ENCODE data around the gene GLIS2.
"Not testable (repeated sequence)": the region's sequence is repeated elsewhere in the genome, so short reads cannot be mapped to it uniquely, and the experiment has no call there.

Gene GLIS2

GRCh38 chr16:4321286-4322120 is 5.6 kb downstream of the GLIS2 start:
- no peak for DNase-seq

- no peak for DNase-seq
Measured at GRCh38 chr16:4322121-4323052, 6.5 kb downstream of the GLIS2 start.

- DNase-seq, result no peak
Measured at GRCh38 chr16:4323071-4323844, 7.4 kb downstream of the GLIS2 start.

GRCh38 chr16:4323845-4324488 is 8.1 kb downstream of the GLIS2 start:
- no peak for DNase-seq

DNA sequence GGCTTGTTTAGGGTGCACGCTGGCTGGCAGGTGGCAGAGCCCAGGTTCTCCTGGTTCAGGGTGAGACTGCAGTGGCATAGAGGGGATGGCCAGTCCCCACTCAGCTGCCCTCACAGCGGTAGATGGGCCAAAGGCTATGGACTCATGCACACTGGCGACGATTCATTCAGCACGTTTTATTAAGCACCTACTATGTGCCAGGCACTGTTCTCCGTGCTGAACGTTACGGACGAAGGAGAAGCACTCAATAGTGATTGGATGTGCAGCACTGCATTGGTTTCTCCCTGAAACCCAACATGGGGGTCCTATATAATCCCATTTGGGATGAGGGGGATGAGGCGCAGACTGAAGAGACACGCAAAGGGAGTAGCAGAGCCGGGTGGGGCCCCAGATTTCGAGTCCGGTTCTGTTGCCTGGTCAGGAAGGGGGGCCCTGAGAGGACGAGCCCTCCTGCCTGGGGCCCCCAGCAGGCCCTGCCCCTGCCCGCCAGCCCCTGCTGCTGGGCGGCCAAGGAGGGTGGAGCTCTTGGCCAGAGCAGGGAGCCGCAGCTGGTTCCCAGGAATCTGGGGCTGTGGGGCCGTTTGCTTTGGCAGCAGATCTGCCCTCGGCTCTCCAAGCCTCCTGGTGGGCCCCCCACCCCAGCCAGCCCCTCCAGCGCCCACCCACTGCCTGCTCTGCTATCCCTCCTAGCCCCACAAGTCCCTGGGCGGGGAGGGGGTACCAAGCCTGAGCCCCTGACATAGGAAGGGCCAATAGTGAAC is 8.8 kb downstream of the GLIS2 start:
- DNase-seq, result no peak

- DNase-seq, result peak in 1 of 2 experiments; percentile 11
Measured at GRCh38 chr16:4325253-4325758, 9.4 kb downstream of the GLIS2 start.

DNA sequence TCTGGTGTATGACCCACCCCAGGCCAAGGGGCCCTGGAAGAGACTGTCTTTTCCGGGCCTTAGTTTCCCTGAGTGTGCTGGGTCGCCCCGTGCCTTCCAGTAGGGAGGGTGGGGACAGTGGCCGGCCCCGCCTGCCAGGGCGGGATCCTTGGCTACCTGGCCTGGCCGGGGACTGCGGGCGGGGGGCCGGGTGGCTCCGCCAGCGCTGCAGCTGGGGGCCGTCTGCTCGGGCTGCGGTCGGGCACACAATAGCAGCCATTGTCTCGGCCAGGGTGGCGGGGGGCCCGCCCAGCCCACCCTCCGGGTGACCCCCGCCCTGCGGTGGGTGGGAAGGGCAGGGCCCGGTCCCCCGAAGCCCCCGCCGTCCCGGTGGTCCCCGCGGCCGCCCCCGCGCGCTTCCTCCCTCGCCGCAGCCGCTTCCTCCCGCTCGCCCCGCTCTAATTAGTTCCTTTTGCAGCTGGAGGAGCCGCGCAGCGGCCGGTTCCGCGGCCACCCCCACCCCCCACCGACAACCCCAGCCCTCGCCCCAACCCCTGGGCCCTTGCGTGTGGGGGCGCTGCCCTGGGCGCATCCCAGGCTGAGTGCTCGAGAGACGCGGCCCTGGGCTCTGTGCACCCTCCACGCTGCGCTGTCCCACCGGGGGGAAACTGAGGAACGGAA is 11.6 kb downstream of the GLIS2 start:
- no peak for DNase-seq

GRCh38 chr16:4328046-4328781 is 12.3 kb downstream of the GLIS2 start:
- DNase-seq, result peak; percentile 48 to 66

- no peak for DNase-seq
Measured at GRCh38 chr16:4328782-4329775, 13.2 kb downstream of the GLIS2 start.

- DNase-seq, result peak; percentile 57 to 62
Measured at GRCh38 chr16:4330277-4330874, 14.5 kb downstream of the GLIS2 start.

GRCh38 chr16:4332083-4332482 is 16.2 kb downstream of the GLIS2 start:
- no peak for DNase-seq

DNA sequence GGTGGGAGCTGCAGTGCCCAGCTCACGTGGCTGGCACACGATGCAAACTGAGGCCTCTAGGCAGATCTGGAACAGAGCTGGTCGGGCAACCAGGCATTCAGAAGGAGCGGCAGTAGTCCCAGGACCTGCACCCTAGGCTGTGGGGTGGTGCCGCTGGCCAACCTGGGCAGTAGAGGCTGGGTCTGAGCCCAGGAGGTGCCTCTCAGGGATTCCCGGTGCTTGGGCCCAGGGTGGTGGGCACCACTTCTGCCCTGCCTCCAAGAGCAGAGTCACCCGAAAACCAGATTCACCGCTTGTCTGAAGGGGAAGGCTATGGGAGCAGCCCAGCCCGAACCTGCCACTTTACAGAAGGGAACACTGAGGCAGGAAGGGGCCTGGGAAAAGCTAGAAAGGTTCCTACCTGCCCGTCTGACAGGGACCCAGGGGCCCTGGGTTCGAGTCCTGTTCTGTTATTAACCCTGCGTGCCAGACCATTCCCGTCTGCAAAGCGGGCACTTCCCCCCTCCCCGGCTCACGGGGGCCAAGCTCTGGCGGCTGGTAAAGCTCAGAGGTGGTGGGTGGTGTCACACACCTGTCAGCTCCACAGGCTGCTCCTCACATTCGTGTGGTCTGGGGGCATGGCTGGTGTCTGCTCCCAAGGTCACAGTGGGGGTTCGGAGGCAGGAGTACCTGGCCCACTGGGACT is 16.9 kb downstream of the GLIS2 start:
- DNase-seq, result no peak

DNA sequence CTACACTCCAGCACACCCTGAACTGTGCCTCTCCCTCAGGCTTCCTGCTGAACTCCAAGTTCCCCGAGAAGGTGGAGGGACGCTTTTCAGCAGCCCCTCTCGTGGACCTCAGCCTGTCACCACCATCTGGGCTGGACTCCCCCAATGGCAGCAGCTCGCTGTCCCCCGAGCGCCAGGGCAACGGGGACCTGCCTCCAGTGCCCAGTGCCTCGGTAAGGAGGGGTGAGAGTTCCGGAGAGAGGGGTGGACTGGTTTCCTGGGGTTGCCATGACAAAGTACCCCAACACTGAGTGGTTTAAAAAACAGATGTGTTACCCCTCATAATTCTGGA is 17.4 kb downstream of the GLIS2 start:
- no peak for DNase-seq

DNA sequence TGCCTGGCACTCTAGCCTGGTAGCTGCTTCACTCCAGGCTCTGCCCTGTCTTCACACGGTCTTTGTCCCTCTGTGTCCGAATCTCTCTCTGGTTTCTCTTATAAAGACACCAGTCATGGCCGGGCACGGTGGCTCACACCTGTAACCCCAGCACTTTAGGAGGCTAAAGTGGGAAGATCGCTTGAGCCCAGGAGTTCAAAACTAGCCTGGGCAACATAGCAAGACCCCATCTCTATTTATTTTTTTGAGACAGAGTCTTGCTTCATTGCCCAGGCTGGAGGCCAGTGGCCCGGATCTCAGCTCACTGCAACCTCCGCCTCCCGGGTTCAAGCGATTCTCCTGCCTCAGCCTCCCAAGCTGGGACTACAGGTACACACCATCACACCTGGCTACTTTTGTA is 17.8 kb downstream of the GLIS2 start:
- not testable (repeated sequence) for DNase-seq

DNA sequence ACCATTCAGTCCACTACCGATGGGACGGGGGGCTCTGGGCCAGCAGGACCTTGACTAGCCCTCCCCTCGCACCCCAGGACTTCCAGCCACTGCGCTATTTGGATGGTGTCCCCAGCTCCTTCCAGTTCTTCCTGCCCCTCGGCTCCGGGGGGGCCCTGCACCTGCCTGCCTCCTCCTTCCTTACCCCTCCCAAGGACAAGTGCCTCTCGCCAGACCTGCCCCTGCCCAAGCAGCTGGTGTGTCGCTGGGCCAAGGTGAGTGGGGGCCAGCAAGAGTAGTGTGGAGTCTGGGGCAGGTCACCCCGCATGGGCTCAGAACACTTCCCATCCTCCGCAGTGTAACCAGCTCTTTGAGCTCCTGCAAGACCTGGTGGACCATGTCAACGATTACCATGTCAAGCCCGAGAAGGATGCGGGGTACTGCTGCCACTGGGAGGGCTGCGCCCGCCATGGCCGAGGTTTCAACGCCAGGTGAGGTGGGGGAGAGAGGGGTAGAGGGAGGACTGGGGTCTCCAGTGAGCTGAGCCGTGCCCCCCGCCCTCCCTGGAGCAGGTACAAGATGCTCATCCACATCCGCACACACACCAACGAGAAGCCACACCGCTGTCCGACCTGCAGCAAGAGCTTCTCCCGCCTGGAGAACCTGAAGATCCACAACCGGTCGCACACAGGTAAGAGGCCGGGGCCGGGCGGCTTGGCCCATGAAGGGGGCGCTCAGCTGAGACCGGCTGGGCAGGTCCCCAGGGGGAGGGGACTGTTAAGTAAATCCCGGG is 19.0 kb downstream of the GLIS2 start:
- no peak for DNase-seq

- DNase-seq, result no peak
Measured at GRCh38 chr16:4336701-4337539, 21.1 kb downstream of the GLIS2 start.
